K562 (cell line): ENCODE results near the gene RWDD3. TPM values are rescaled to one million over a fixed set of nuclear protein-coding genes. Genes with fewer than 3 reads are reported as not detected.

Source experiments
- ATAC-seq: fragments of 200-7000 bp; cut with Tn5 transposase; 3 replicates; pipeline ENCODE4 v1.9.1; 2020; ENCODE audit warnings: moderate library complexity
- BruUV-seq: library from RNA; stranded (reverse); fragments of 400-500 nt; replicated peaks from 2 replicates; lab custom pipeline; 2021; lab: Mats Ljungman, UMichigan
- CTCF ChIA-PET: fragments of 300-600 bp; formaldehyde crosslinking; extraction: SDS; loops from one replicate; lab custom pipeline; 2021; ENCODE audit warnings: low intra/inter-chr PET ratio; lab: Yijun Ruan, JAX
- POLR2A ChIA-PET: fragments of 300-600, 350-650 bp; sonication (Branson Sonifier 250); formaldehyde crosslinking; extraction: SDS; loops from one replicate; lab custom pipeline; 2021; ENCODE audit warnings: antibody characterized with exemption, inconsistent platforms; lab: Yijun Ruan, JAX
- DNase-seq, 4 experiments: peaks; one replicate each; pipeline versions ENCODE4 v3.0.0 to v3.0.0-alpha.2; 2011 to 2018; ENCODE audit warnings: low spot score in 3 of 4, mixed read lengths in 3 of 4; ENCODE audit errors: extremely low read depth in 1 of 4
- FAIRE-seq: peaks from 2 replicates; lab custom pipeline; 2011; peaks lifted over from hg19 to GRCh38; lab: Jason Lieb, UNC
- H2AFZ ChIP-seq: 2 replicates; pipeline ENCODE4 v1.6.0; 2011; ENCODE audit warnings: low read depth, low read length, control low read depth, inconsistent platforms
- H3K27ac ChIP-seq: fragments of 200-600 bp; 3 replicates; pipeline ENCODE4 v1.8.0; 2011; ENCODE audit warnings: low read depth, mild to moderate bottlenecking, control low read depth, inconsistent platforms, low read length, moderate library complexity, mixed read lengths; ENCODE audit errors: extremely low read depth
- H3K27me3 ChIP-seq, 2 experiments: fragments of 300-600 bp in 1 of 2; 2 replicates in 1 of 2; 3 replicates in 1 of 2; pipeline versions ENCODE4 v1.6.0 to v1.8.0; 2011; ENCODE audit warnings: inconsistent platforms in 2 of 2, low read length in 2 of 2, mild to moderate bottlenecking in 1 of 2, mixed read lengths in 1 of 2, moderate library complexity in 1 of 2; ENCODE audit not compliant: control insufficient read depth in 2 of 2, insufficient read depth in 2 of 2
- H3K36me3 ChIP-seq: fragments of 300-600 bp; 3 replicates; pipeline ENCODE4 v1.8.0; 2011; ENCODE audit warnings: mild to moderate bottlenecking, low read length, inconsistent platforms; ENCODE audit not compliant: control insufficient read depth, insufficient read depth
- H3K4me1 ChIP-seq, 2 experiments: fragments of 200-600 bp in 1 of 2; replicated peaks in 1 of 2; 2 replicates in 1 of 2; 3 replicates in 1 of 2; pipeline versions ENCODE4 v1.5.1 to v1.8.0; 2011; ENCODE audit warnings: inconsistent platforms in 2 of 2, low read length in 2 of 2, mild to moderate bottlenecking in 1 of 2, mixed read lengths in 1 of 2, moderate library complexity in 1 of 2; ENCODE audit not compliant: control insufficient read depth in 2 of 2, insufficient read depth in 2 of 2
- H3K4me2 ChIP-seq: 2 replicates; pipeline ENCODE4 v1.6.1; 2011; ENCODE audit warnings: low read length, control low read depth, inconsistent platforms, mixed read lengths; ENCODE audit not compliant: insufficient read depth
- H3K4me3 ChIP-seq: fragments of 200-600 bp; sonication (generic), shearing (Covaris generic); 2 replicates; pipeline ENCODE4 v1.5.1; 2016; ENCODE audit warnings: control low read depth, inconsistent platforms
- H3K79me2 ChIP-seq: fragments of 200-600 bp; 3 replicates; pipeline ENCODE4 v1.8.0; 2011; ENCODE audit warnings: low read length, inconsistent platforms; ENCODE audit not compliant: control insufficient read depth, insufficient read depth
- H3K9ac ChIP-seq, 2 experiments: 2 replicates each; pipeline versions ENCODE4 v1.6.0 to v1.6.1; 2011; ENCODE audit warnings: low read depth in 2 of 2, low read length in 2 of 2, control low read depth in 1 of 2, inconsistent platforms in 1 of 2, mild to moderate bottlenecking in 1 of 2, mixed read lengths in 1 of 2; ENCODE audit not compliant: insufficient read depth in 1 of 2
- H3K9me1 ChIP-seq: one replicate; pipeline ENCODE4 v1.6.0; 2011; ENCODE audit warnings: inconsistent platforms, mild to moderate bottlenecking, low read length, moderate library complexity; ENCODE audit not compliant: control insufficient read depth, insufficient read depth
- H3K9me3 ChIP-seq: replicated peaks from 2 replicates; pipeline ENCODE4 v1.5.1; 2011; ENCODE audit warnings: low read depth, low read length, inconsistent platforms; ENCODE audit not compliant: control insufficient read depth, insufficient read depth
- H4K20me1 ChIP-seq: replicated peaks from 2 replicates; pipeline ENCODE4 v1.6.1; 2011; ENCODE audit warnings: low read length, inconsistent platforms, mixed read lengths; ENCODE audit not compliant: control insufficient read depth, insufficient read depth
- CREB1 ChIP-seq, 2 experiments: sonication (generic) in 1 of 2; formaldehyde crosslinking in 1 of 2; IDR thresholded peaks; 2 replicates each; pipeline versions ENCODE4 v1.6.1 to v1.8.0; 2012 to 2022; ENCODE audit warnings: inconsistent platforms in 1 of 2, mild to moderate bottlenecking in 1 of 2, missing genetic modification reagents in 1 of 2, moderate library complexity in 1 of 2
- JUN ChIP-seq, 2 experiments: sonication (generic) in 1 of 2; formaldehyde crosslinking in 1 of 2; IDR thresholded peaks; 2 replicates each; pipeline versions ENCODE4 v1.6.1 to v1.8.0; 2012 to 2022; ENCODE audit warnings: borderline replicate concordance in 2 of 2, mild to moderate bottlenecking in 2 of 2, improper control_type of control experiment in 1 of 2, low read depth in 1 of 2, low read length in 1 of 2, missing genetic modification reagents in 1 of 2
- PPARD ChIP-seq: fragments of 250-450 bp; sonication (Bioruptor Pico); IDR thresholded peaks from 2 replicates; pipeline ENCODE4 v1.8.0; 2022; ENCODE audit warnings: inconsistent platforms, mild to moderate bottlenecking, moderate library complexity
- ZNF184 ChIP-seq: sonication (generic); formaldehyde crosslinking; IDR thresholded peaks from 2 replicates; pipeline ENCODE4 v1.5.0; 2020; ENCODE audit warnings: missing genetic modification reagents
- WGBS: fragments of 100-300 bp; shearing (Covaris generic); methylation state at CpG from one replicate; pipeline ENCODE4 v1.1.6; 2016; ENCODE audit warnings: low coverage, mixed read lengths; ENCODE audit not compliant: insufficient coverage; ENCODE audit errors: missing lambda C conversion rate; 5-methylcytosine and 5-hydroxymethylcytosine counted together
- in situ Hi-C: fragments of 300-500 bp; cut with MboI; formaldehyde crosslinking; loops from 4 replicates; pipeline ENCODE4 v1.15.0; 2018; ENCODE audit warnings: inconsistent platforms, mixed read lengths
- intact Hi-C: fragments of 100-400 bp; cut with micrococcal nuclease; formaldehyde crosslinking; loops from 2 replicates; pipeline ENCODE4 v1.14.2; 2022
- polyA plus RNA-seq, 8 experiments: library from polyadenylated mRNA; depleted of rRNA in 4 of 8; stranded (reverse) in 5 of 8; unstranded in 3 of 8; fragments of >200 nt; fragmentation: Nextera tagmentation in 2 of 8; fragmentation: Illumina TruSeq in 1 of 8; extraction: Ambion mirVana in 2 of 8; extraction: Trizol in 1 of 8; gene quantifications; 2 replicates each; pipeline versions ENCODE4 v1.2.1 to v1.2.3, GENCODE V29; 2011 to 2014; ENCODE audit warnings: inconsistent platforms in 1 of 8, missing spikeins in 1 of 8
- total RNA-seq, 7 experiments: library from RNA; depleted of rRNA in 6 of 7; stranded (reverse); fragments of >200 nt in 6 of 7; fragmentation: Illumina TruSeq in 2 of 7; extraction: Trizol in 2 of 7; gene quantifications; 2 replicates each; pipeline versions ENCODE4 v1.2.1 to v1.2.3, GENCODE V29; 2011 to 2021; ENCODE audit warnings: low replicate concordance in 1 of 7
- TF ChIP-seq, protein P1 (sequence below): fragments of 250-450 bp; sonication (Bioruptor Pico); IDR thresholded peaks from 2 replicates; pipeline ENCODE4 v1.4.0; 2020

The RWDD3 gene
- total and polyA plus RNA-seq, 9 of the 15 experiments (the other 6 are each of a cell fraction or from before 2014, with no cell fraction given) = 21.6 to 65.0 (median 34.9) TPM

DNA sequence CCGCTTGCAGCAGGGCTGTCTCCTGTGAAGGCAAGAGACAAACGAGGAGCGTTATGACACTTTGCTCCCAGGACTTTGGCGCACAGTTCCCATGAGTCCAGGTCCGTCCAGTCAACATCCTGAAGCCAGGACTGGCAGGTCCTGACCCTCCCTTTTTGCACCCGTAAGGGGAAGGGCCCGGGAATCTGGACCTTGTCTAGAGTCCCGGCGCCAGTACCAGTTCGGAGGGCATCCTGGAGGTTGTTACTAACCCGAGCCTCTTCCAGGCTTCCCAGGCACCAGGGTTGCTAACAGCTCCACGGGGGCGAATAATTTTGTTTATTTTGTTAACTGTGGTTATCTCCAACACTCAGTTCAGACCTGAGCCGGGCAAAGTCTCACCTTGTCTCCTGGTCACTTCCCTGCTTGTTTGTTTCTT, 682 bp upstream of the RWDD3 start:
- TSS peak; percentile 84 for BruUV-seq
- Histone ChIP-seq H3K36me3 (peaks cover 21% of the 10 kb centered on the region; the same call in 1 of the 3 replicates), H2AFZ (peak overlapping the region; percentile 89), H3K4me2 (peak overlapping the region; percentile 77), H3K27me3 (no peaks in the 10 kb centered on the region), H3K9me3 (no peaks in the 10 kb centered on the region), H4K20me1 (no peaks in the 10 kb centered on the region), H3K79me2 (peaks cover 32% of the 10 kb centered on the region), H3K9me1 (no peaks in the 10 kb centered on the region), H3K4me3 (peak overlapping the region; percentile 79), H3K9ac (peak overlapping the region; percentile 74 to 97), H3K27ac (peak overlapping the region; percentile 36), H3K4me1 (peaks cover 11 to 13% of the 10 kb centered on the region in 2 experiments; a peak in 4 of 5 replicates)
- peak; percentile 7 for ATAC-seq
- in situ Hi-C loops (no loop called here), intact Hi-C loops (loop anchor here (5.0 kb wide), 2 partner anchors 56 to 191 kb away; no protein-coding TSS in a partner anchor)
- no peak for FAIRE-seq
- WGBS = 32% methylated on average over 11 of the region's 14 CpGs
- POLR2A ChIA-PET = interaction anchor here (0.6 to 1.9 kb wide), 7 partner anchors 11 to 421 kb away, joined by 3 to 9 read pairs (median 3); no protein-coding TSS in a partner anchor
- CTCF ChIA-PET = interaction anchor here (0.9 to 2.2 kb wide), 2 partner anchors 149 to 379 kb away, joined by 4 to 8 read pairs; no protein-coding TSS in a partner anchor
- DNase-seq = peak in 1 of 4 experiments; percentile 22
- TF ChIP-seq JUN (IDR thresholded peaks at IDR 0.05; ENCODE audit: borderline replicate concordance, low read depth, low read length) (no peak), JUN (CRISPR knock-in tag; IDR thresholded peaks at IDR 0.05; ENCODE audit: borderline replicate concordance) (no peak), ZNF184 (CRISPR knock-in tag) (no peak), CREB1 (IDR thresholded peaks at IDR 0.05) (no peak), CREB1 (CRISPR knock-in tag; IDR thresholded peaks at IDR 0.05) (no peak), PPARD (CRISPR knock-in tag) (no peak)
- TF ChIP-seq, protein P1, sequence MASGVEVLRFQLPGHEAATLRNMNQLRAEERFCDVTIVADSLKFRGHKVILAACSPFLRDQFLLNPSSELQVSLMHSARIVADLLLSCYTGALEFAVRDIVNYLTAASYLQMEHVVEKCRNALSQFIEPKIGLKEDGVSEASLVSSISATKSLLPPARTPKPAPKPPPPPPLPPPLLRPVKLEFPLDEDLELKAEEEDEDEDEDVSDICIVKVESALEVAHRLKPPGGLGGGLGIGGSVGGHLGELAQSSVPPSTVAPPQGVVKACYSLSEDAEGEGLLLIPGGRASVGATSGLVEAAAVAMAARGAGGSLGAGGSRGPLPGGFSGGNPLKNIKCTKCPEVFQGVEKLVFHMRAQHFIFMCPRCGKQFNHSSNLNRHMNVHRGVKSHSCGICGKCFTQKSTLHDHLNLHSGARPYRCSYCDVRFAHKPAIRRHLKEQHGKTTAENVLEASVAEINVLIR (CRISPR knock-in tag) = no peak; the same call in 1 of the 2 replicates
